Panc1 (cell line): ENCODE results near the gene ARL15. TPM values are rescaled to one million over a fixed set of nuclear protein-coding genes. Genes with fewer than 3 reads are reported as not detected.
A peak's percentile ranks its signal among the peaks of the same experiment; 100 is the strongest.

ENCODE experiments used
- ATAC-seq: fragments of 200-7000 bp; cut with Tn5 transposase; 2 replicates; pipeline ENCODE4 v1.9.1; 2020; ENCODE audit warnings: mild to moderate bottlenecking, moderate library complexity
- BruUV-seq: library from RNA; stranded (reverse); fragments of 400-500 nt; replicated peaks from 2 replicates; lab custom pipeline; 2021; lab: Mats Ljungman, UMichigan
- CTCF ChIA-PET: fragments of 300-600 bp; sonication (Branson Sonifier 250); formaldehyde crosslinking; loops from one replicate; lab custom pipeline; 2022; ENCODE audit warnings: antibody characterized with exemption; lab: Charles Lee
- POLR2A ChIA-PET: fragments of 300-600 bp; sonication (Branson Sonifier 250); formaldehyde crosslinking; loops from one replicate; lab custom pipeline; 2022; ENCODE audit warnings: antibody characterized with exemption; lab: Charles Lee
- DNase-seq: peaks from one replicate; pipeline ENCODE4 v3.0.0-alpha.2; 2010; ENCODE audit warnings: low read depth, low spot score
- H3K27ac ChIP-seq: 2 replicates; pipeline ENCODE4 v1.5.1; 2011; ENCODE audit warnings: mild to moderate bottlenecking, low read length, inconsistent platforms
- H3K27me3 ChIP-seq: fragments of 200-500 bp; sonication (Bioruptor generic); 2 replicates; pipeline ENCODE4 v1.6.0; 2014; ENCODE audit warnings: low read length, inconsistent platforms; ENCODE audit not compliant: control insufficient read depth, insufficient read depth
- H3K36me3 ChIP-seq: fragments of 200-500 bp; sonication (Bioruptor generic); 2 replicates; pipeline ENCODE4 v1.5.1; 2014; ENCODE audit warnings: inconsistent platforms, mild to moderate bottlenecking, low read length, moderate library complexity; ENCODE audit not compliant: control insufficient read depth, insufficient read depth
- H3K4me1 ChIP-seq: 2 replicates; pipeline ENCODE4 v1.5.1; 2011; ENCODE audit warnings: inconsistent platforms, mild to moderate bottlenecking, low read length, moderate library complexity; ENCODE audit not compliant: control insufficient read depth, insufficient read depth
- H3K4me3 ChIP-seq, 2 experiments: 2 replicates each; pipeline ENCODE4 v1.5.1; 2011 to 2012; ENCODE audit warnings: low read depth in 2 of 2, low read length in 2 of 2, mild to moderate bottlenecking in 2 of 2, inconsistent platforms in 1 of 2, moderate library complexity in 1 of 2
- H3K9me3 ChIP-seq: fragments of 200-500 bp; sonication (Bioruptor generic); 2 replicates; pipeline ENCODE4 v1.5.1; 2014; ENCODE audit warnings: low read depth, mild to moderate bottlenecking, inconsistent platforms, low read length, moderate library complexity; ENCODE audit not compliant: control insufficient read depth, insufficient read depth
- POLR2AphosphoS5 ChIP-seq: IDR thresholded peaks from 2 replicates; pipeline ENCODE4 v1.6.1; 2012; ENCODE audit warnings: mild to moderate bottlenecking, low read depth, low read length, moderate library complexity
- REST ChIP-seq, 2 experiments: IDR thresholded peaks; 2 replicates each; pipeline ENCODE4 v1.6.1; 2011 to 2012; ENCODE audit warnings: low read depth in 2 of 2, control low read depth in 1 of 2, low read length in 1 of 2, mild to moderate bottlenecking in 1 of 2, moderate library complexity in 1 of 2; ENCODE audit not compliant: insufficient read depth in 1 of 2
- SIN3A ChIP-seq: IDR thresholded peaks from 2 replicates; pipeline ENCODE4 v1.6.1; 2012; ENCODE audit warnings: low read depth, mild to moderate bottlenecking, low read length, moderate library complexity, borderline replicate concordance; ENCODE audit not compliant: insufficient read depth
- TCF7L2 ChIP-seq: IDR thresholded peaks from 2 replicates; pipeline ENCODE4 v1.6.1; 2011; ENCODE audit warnings: mild to moderate bottlenecking, low read depth, low read length, inconsistent platforms
- in situ Hi-C: cut with HindIII; loops from 2 replicates; pipeline ENCODE4 v1.10.0; 2016; ENCODE audit warnings: low sequenced_read_pairs, low pct_unique_long_range_greater_than_20kb
- intact Hi-C: fragments of 100-400 bp; cut with micrococcal nuclease; formaldehyde crosslinking; loops from one replicate; pipeline ENCODE4 v1.10.0; 2022; ENCODE audit not compliant: unreplicated experiment
- total RNA-seq: library from RNA; stranded (reverse); gene quantifications from one replicate; pipeline ENCODE4 v1.2.1, GENCODE V29; 2021; ENCODE audit not compliant: unreplicated experiment
- TF ChIP-seq, protein P1 (sequence below): fragments of 450-650 bp; IDR thresholded peaks from 2 replicates; pipeline ENCODE4 v1.5.1; 2017; ENCODE audit warnings: mild to moderate bottlenecking

Gene ARL15
- total RNA-seq, 1 experiment from 2014 or later, result 16.5 TPM

DNA sequence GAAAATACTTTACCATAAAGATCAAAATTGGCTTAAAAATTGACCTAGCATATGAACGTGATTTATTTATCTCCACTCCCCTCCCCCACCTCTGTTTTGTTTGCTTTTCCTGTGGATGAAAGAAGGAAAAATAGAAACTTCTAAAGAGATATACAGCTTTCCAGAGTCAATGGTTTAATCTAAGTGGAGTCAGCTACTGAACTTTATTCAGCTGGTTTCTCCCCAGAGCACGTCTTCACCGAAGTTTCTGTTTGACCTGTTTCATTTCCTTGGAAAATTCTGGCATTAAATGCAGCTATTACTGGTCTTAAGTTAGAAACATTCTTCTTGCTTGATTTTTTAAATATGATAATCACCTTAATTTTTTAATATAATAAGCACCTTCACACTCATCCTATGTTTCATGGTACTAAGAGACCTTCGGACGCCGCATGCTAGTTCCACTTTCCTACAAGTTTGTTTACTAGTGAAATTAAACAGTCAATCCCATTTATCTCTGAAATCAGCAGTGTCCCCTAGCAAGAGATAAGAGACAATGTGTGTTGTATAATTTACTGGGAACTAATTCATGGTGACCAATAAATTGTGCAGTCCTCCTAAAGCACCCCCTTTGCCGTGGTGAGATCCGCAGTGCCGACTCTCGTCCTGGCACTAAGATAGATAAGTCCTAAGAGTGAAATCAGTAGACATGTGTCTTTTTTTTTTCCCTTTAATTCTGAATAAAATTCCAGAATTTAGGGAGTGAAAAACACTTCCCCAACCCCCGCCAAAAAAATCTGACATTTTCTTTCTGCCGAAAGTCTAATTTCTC is 89.9 kb downstream of the ARL15 start:
- TF ChIP-seq REST (IDR thresholded peaks at IDR 0.05; ENCODE audit: insufficient read depth in 1 of 2, low read depth in 2 of 2, low read length in 1 of 2) (no peak), SIN3A (no peak), TCF7L2 (no peak), POLR2AphosphoS5 (no peak)
- TF ChIP-seq, protein P1, sequence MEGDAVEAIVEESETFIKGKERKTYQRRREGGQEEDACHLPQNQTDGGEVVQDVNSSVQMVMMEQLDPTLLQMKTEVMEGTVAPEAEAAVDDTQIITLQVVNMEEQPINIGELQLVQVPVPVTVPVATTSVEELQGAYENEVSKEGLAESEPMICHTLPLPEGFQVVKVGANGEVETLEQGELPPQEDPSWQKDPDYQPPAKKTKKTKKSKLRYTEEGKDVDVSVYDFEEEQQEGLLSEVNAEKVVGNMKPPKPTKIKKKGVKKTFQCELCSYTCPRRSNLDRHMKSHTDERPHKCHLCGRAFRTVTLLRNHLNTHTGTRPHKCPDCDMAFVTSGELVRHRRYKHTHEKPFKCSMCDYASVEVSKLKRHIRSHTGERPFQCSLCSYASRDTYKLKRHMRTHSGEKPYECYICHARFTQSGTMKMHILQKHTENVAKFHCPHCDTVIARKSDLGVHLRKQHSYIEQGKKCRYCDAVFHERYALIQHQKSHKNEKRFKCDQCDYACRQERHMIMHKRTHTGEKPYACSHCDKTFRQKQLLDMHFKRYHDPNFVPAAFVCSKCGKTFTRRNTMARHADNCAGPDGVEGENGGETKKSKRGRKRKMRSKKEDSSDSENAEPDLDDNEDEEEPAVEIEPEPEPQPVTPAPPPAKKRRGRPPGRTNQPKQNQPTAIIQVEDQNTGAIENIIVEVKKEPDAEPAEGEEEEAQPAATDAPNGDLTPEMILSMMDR, result no peak
- intact Hi-C loops, result no loop called here
- no peak for DNase-seq
- no peaks in the 10 kb centered on the region for H3K9me3 ChIP-seq
- no peaks in the 10 kb centered on the region for H3K36me3 ChIP-seq
- H3K27ac ChIP-seq, result no peak overlapping the region
- ChIA-PET CTCF (no interaction called here), POLR2A (no interaction called here)
- H3K4me3 ChIP-seq, result no peak overlapping the region
- no peaks in the 10 kb centered on the region for H3K27me3 ChIP-seq
- ATAC-seq, result no peak
- BruUV-seq, result no TSS peak
- H3K4me1 ChIP-seq, result no peaks in the 10 kb centered on the region
- in situ Hi-C loops, result no loop called here

- no peak overlapping the region for H3K27ac ChIP-seq
- in situ Hi-C loops, result no loop called here
- DNase-seq, result peak; percentile 54
- intact Hi-C loops, result loop anchor here (2.0 to 5.0 kb wide), 3 partner anchors 741 to 1047 kb away; no protein-coding TSS in a partner anchor
- no peaks in the 10 kb centered on the region for H3K4me1 ChIP-seq
- H3K4me3 ChIP-seq, result no peak overlapping the region
- H3K36me3 ChIP-seq, result no peaks in the 10 kb centered on the region
- no TSS peak for BruUV-seq
- H3K9me3 ChIP-seq, result no peaks in the 10 kb centered on the region
- peak; percentile 91 for ATAC-seq
- TF ChIP-seq, protein P1, result peak; percentile 75; the same call in 1 of the 2 replicates
- TF ChIP-seq REST (IDR thresholded peaks at IDR 0.05; ENCODE audit: insufficient read depth in 1 of 2, low read depth in 2 of 2, low read length in 1 of 2) (no peak), SIN3A (no peak), POLR2AphosphoS5 (no peak)
- ChIA-PET POLR2A (no interaction called here), CTCF (no interaction called here)
- no peaks in the 10 kb centered on the region for H3K27me3 ChIP-seq
Measured at GRCh38 chr5:54217826-54218503, 92.4 kb downstream of the ARL15 start.
